Uterus (tissue), 2 donors: ENCODE results near the gene RNU6-1.

Source experiments
- POLR2A ChIP-seq, 2 donors: fragments of 450-650 bp; IDR thresholded peaks; one replicate each; pipeline ENCODE4 v1.6.1; 2016; ENCODE audit warnings: antibody characterized with exemption in 2 of 2, mild to moderate bottlenecking in 1 of 2, moderate library complexity in 1 of 2
- TF ChIP-seq, protein P1 (sequence below), 4 experiments: fragments of 200-600 bp in 2 of 4; fragments of 450-650 bp in 2 of 4; sonication (generic) in 2 of 4; IDR thresholded peaks; one replicate each; pipeline ENCODE4 v1.5.1; 2016 to 2019; ENCODE audit warnings: antibody characterized with exemption in 4 of 4, mild to moderate bottlenecking in 2 of 4, moderate library complexity in 1 of 4

DNA sequence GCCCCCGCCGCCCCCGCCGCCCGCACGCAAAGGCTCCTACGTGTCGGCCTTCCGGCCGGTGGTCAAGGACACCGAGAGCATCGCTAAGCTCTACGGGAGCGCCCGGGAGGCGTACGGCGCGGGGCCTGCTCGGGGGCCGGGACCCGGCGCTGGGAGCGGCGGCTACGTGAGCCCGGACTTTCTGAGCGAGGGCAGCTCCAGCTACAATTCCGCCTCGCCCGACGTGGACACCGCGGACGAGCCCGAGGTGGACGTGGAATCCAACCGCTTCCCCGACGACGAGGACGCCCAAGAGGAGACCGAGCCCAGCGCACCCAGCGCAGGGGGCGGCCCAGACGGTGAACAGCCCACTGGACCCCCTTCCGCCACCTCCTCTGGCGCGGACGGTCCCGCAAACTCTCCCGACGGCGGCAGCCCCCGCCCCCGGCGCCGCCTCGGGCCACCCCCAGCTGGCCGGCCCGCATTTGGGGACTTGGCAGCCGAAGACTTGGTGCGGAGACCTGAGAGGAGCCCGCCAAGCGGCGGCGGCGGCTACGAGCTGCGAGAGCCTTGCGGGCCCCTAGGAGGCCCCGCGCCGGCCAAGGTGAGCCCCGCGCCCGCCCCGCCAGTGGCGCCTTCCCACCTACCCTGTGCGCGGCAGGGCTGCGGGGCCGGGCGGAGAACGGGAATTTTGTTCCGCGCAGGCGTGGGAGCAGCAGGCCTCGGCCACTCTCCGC is 12.1 kb downstream of the RNU6-1 start:
- no peak for TF ChIP-seq POLR2A (IDR thresholded peaks at IDR 0.05)
- TF ChIP-seq, protein P1, sequence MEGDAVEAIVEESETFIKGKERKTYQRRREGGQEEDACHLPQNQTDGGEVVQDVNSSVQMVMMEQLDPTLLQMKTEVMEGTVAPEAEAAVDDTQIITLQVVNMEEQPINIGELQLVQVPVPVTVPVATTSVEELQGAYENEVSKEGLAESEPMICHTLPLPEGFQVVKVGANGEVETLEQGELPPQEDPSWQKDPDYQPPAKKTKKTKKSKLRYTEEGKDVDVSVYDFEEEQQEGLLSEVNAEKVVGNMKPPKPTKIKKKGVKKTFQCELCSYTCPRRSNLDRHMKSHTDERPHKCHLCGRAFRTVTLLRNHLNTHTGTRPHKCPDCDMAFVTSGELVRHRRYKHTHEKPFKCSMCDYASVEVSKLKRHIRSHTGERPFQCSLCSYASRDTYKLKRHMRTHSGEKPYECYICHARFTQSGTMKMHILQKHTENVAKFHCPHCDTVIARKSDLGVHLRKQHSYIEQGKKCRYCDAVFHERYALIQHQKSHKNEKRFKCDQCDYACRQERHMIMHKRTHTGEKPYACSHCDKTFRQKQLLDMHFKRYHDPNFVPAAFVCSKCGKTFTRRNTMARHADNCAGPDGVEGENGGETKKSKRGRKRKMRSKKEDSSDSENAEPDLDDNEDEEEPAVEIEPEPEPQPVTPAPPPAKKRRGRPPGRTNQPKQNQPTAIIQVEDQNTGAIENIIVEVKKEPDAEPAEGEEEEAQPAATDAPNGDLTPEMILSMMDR (IDR thresholded peaks at IDR 0.05) = no peak
